PC-3 (cell line): Measurements from ENCODE around the gene RBM33.

Source experiments
- EZH2 ChIP-seq: fragments of 300-600 bp; sonication (generic); IDR thresholded peaks from one replicate; pipeline ENCODE4 v1.6.1; 2017; ENCODE audit warnings: antibody characterized with exemption, mild to moderate bottlenecking, low read length; ENCODE audit not compliant: unreplicated experiment
- EZH2phosphoT487 ChIP-seq: fragments of 300-600 bp; sonication (generic); IDR thresholded peaks from 2 replicates; pipeline ENCODE4 v1.6.1; 2018; ENCODE audit warnings: mild to moderate bottlenecking, antibody characterized with exemption, low read length, borderline replicate concordance
- TF ChIP-seq, protein P1 (sequence below): fragments of 300-600 bp; sonication (generic); conservative IDR thresholded peaks from 2 replicates; pipeline ENCODE4 v1.5.1; 2017; ENCODE audit warnings: antibody characterized with exemption, low read depth, mild to moderate bottlenecking, low read length

DNA sequence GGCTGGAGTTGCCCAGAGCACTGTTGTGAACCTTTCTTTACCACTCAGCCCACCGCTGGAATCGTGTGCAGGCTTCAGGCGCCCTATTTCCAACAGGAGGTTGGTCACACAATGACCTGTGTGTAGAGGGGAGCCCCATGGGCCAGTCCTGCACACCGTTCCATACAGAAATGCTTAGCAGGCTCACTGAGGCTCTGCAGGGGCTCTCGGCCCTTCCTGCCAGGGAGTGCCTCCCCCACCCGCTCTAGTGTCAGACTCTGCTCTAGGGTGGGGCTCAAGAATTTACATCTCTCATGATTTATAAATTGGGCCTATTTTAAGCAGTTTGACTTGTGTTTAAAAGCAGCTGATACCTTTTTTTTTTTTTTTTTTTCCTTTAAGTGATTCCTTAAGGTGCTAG lies 125.8 kb downstream of the RBM33 start:
- TF ChIP-seq, protein P1, sequence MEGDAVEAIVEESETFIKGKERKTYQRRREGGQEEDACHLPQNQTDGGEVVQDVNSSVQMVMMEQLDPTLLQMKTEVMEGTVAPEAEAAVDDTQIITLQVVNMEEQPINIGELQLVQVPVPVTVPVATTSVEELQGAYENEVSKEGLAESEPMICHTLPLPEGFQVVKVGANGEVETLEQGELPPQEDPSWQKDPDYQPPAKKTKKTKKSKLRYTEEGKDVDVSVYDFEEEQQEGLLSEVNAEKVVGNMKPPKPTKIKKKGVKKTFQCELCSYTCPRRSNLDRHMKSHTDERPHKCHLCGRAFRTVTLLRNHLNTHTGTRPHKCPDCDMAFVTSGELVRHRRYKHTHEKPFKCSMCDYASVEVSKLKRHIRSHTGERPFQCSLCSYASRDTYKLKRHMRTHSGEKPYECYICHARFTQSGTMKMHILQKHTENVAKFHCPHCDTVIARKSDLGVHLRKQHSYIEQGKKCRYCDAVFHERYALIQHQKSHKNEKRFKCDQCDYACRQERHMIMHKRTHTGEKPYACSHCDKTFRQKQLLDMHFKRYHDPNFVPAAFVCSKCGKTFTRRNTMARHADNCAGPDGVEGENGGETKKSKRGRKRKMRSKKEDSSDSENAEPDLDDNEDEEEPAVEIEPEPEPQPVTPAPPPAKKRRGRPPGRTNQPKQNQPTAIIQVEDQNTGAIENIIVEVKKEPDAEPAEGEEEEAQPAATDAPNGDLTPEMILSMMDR = no peak
- TF ChIP-seq EZH2 (no peak), EZH2phosphoT487 (no peak)
